HEK293 (cell line): ENCODE measurements around the gene FMN1.

ENCODE experiments used
- CTCF ChIA-PET: fragments of 350-600 bp; formaldehyde crosslinking; extraction: SDS; loops from one replicate; lab custom pipeline; 2021; ENCODE audit warnings: antibody characterized with exemption; lab: Yijun Ruan, JAX
- POLR2A ChIA-PET: fragments of 300-600 bp; formaldehyde crosslinking; extraction: SDS; loops from one replicate; lab custom pipeline; 2020; ENCODE audit warnings: antibody characterized with exemption, inconsistent platforms; lab: Yijun Ruan, JAX
- H3K27ac ChIP-seq: fragments of 200-500 bp; sonication (Bioruptor generic); 2 replicates; pipeline ENCODE4 v1.5.1; 2014; ENCODE audit warnings: low read depth, low read length, control low read depth, inconsistent platforms; ENCODE audit errors: extremely low read depth
- H3K36me3 ChIP-seq, 2 experiments: fragments of 200-500 bp in 1 of 2; sonication (Bioruptor generic) in 1 of 2; 1 replicate in 1 of 2; 2 replicates in 1 of 2; pipeline ENCODE4 v1.5.1; 2014 to 2017; ENCODE audit warnings: inconsistent platforms in 2 of 2, low read length in 2 of 2; ENCODE audit not compliant: control insufficient read depth in 2 of 2, insufficient read depth in 1 of 2
- H3K4me1 ChIP-seq: fragments of 200-500 bp; sonication (Bioruptor generic); 2 replicates; pipeline ENCODE4 v1.5.1; 2014; ENCODE audit warnings: mild to moderate bottlenecking, low read length, inconsistent platforms; ENCODE audit not compliant: control insufficient read depth, insufficient read depth
- H3K4me3 ChIP-seq: 2 replicates; pipeline ENCODE4 v1.5.1; 2011; ENCODE audit warnings: low read depth, mild to moderate bottlenecking, control low read depth, low read length, moderate library complexity
- H3K9me3 ChIP-seq: fragments of 200-500 bp; sonication (Bioruptor generic); 2 replicates; pipeline ENCODE4 v1.5.1; 2014; ENCODE audit warnings: low read depth, low read length, inconsistent platforms; ENCODE audit not compliant: control insufficient read depth, insufficient read depth
- ATF2 ChIP-seq: fragments of 450-650 bp; formaldehyde crosslinking; IDR thresholded peaks from 2 replicates; pipeline ENCODE4 v1.5.1; 2016; ENCODE audit warnings: missing biosample characterization, missing genetic modification characterization, low read depth
- BCL6B ChIP-seq: fragments of 450-650 bp; formaldehyde crosslinking; IDR thresholded peaks from 2 replicates; pipeline ENCODE4 v1.5.1; 2017; ENCODE audit warnings: missing biosample characterization, missing genetic modification characterization
- GLI2 ChIP-seq: fragments of 450-650 bp; formaldehyde crosslinking; IDR thresholded peaks from 2 replicates; pipeline ENCODE4; 2017; ENCODE audit warnings: missing biosample characterization, missing genetic modification characterization, low read depth, borderline replicate concordance
- HOXA7 ChIP-seq: sonication (generic); formaldehyde crosslinking; IDR thresholded peaks from 2 replicates; pipeline ENCODE4 v1.8.1; 2022; ENCODE audit warnings: missing genetic modification reagents, borderline replicate concordance
- MYNN ChIP-seq: fragments of 450-650 bp; formaldehyde crosslinking; IDR thresholded peaks from 2 replicates; pipeline ENCODE4 v1.5.1; 2016; ENCODE audit warnings: missing biosample characterization, missing genetic modification characterization, borderline replicate concordance
- TCF7L2 ChIP-seq: IDR thresholded peaks from 2 replicates; pipeline ENCODE4 v1.6.1; 2011; ENCODE audit warnings: low read depth, mild to moderate bottlenecking, inconsistent platforms, low read length, moderate library complexity, borderline replicate concordance
- ZBTB1 ChIP-seq: fragments of 450-650 bp; formaldehyde crosslinking; IDR thresholded peaks from 2 replicates; pipeline ENCODE4 v1.5.1; 2016; ENCODE audit warnings: missing biosample characterization, missing genetic modification characterization
- ZBTB11 ChIP-seq: fragments of 450-650 bp; formaldehyde crosslinking; conservative IDR thresholded peaks from 2 replicates; pipeline ENCODE4 v1.5.1; 2016; ENCODE audit warnings: low read depth, missing biosample characterization, missing genetic modification characterization
- ZBTB20 ChIP-seq: fragments of 450-650 bp; formaldehyde crosslinking; IDR thresholded peaks from 2 replicates; pipeline ENCODE4 v1.5.1; 2016; ENCODE audit warnings: missing biosample characterization, missing genetic modification characterization
- ZBTB7A ChIP-seq: fragments of 450-650 bp; formaldehyde crosslinking; IDR thresholded peaks from 2 replicates; pipeline ENCODE4 v1.5.1; 2016; ENCODE audit warnings: low read depth, missing biosample characterization, missing genetic modification characterization
- ZIC2 ChIP-seq: fragments of 450-650 bp; formaldehyde crosslinking; IDR thresholded peaks from 2 replicates; pipeline ENCODE4 v1.5.1; 2016; ENCODE audit warnings: missing biosample characterization, missing genetic modification characterization
- ZNF155 ChIP-seq: fragments of 450-650 bp; formaldehyde crosslinking; IDR thresholded peaks from 2 replicates; pipeline ENCODE4 v1.5.1; 2016; ENCODE audit warnings: missing biosample characterization, missing genetic modification characterization
- ZNF18 ChIP-seq: fragments of 450-650 bp; formaldehyde crosslinking; IDR thresholded peaks from 2 replicates; pipeline ENCODE4 v1.5.1; 2016; ENCODE audit warnings: missing biosample characterization, missing genetic modification characterization
- ZNF2 ChIP-seq: fragments of 450-650 bp; formaldehyde crosslinking; IDR thresholded peaks from 2 replicates; pipeline ENCODE4 v1.5.1; 2016; ENCODE audit warnings: missing biosample characterization, missing genetic modification characterization
- ZNF354C ChIP-seq: fragments of 450-650 bp; formaldehyde crosslinking; IDR thresholded peaks from 2 replicates; pipeline ENCODE4 v1.5.1; 2016; ENCODE audit warnings: missing biosample characterization, missing genetic modification characterization, low read depth, borderline replicate concordance
- ZNF37A ChIP-seq: fragments of 450-650 bp; IDR thresholded peaks from 2 replicates; pipeline ENCODE4 v1.5.1; 2018; ENCODE audit warnings: missing biosample characterization, missing genetic modification characterization
- ZNF394 ChIP-seq: fragments of 450-650 bp; formaldehyde crosslinking; IDR thresholded peaks from 2 replicates; pipeline ENCODE4 v1.5.1; 2016; ENCODE audit warnings: missing biosample characterization, missing genetic modification characterization, mild to moderate bottlenecking, moderate library complexity, borderline replicate concordance
- ZNF433 ChIP-seq: fragments of 450-650 bp; formaldehyde crosslinking; IDR thresholded peaks from 2 replicates; pipeline ENCODE4 v1.5.1; 2016; ENCODE audit warnings: missing biosample characterization, missing genetic modification characterization, low read depth
- ZNF449 ChIP-seq: fragments of 450-650 bp; formaldehyde crosslinking; IDR thresholded peaks from 2 replicates; pipeline ENCODE4 v1.5.1; 2017; ENCODE audit warnings: missing biosample characterization, mild to moderate bottlenecking, missing genetic modification characterization, moderate library complexity
- ZNF48 ChIP-seq: fragments of 450-650 bp; formaldehyde crosslinking; IDR thresholded peaks from 2 replicates; pipeline ENCODE4 v1.5.1; 2016; ENCODE audit warnings: missing biosample characterization, missing genetic modification characterization
- ZNF701 ChIP-seq: fragments of 450-650 bp; formaldehyde crosslinking; IDR thresholded peaks from 2 replicates; pipeline ENCODE4 v1.5.1; 2016; ENCODE audit warnings: missing biosample characterization, missing genetic modification characterization
- ZNF747 ChIP-seq: fragments of 450-650 bp; formaldehyde crosslinking; IDR thresholded peaks from 2 replicates; pipeline ENCODE4 v1.5.1; 2016; ENCODE audit warnings: missing biosample characterization, missing genetic modification characterization
- ZNF785 ChIP-seq: fragments of 450-650 bp; formaldehyde crosslinking; IDR thresholded peaks from 2 replicates; pipeline ENCODE4 v1.5.1; 2016; ENCODE audit warnings: missing biosample characterization, missing genetic modification characterization
- ZNF830 ChIP-seq: fragments of 450-650 bp; IDR thresholded peaks from 2 replicates; pipeline ENCODE4 v1.5.0; 2018; ENCODE audit warnings: missing biosample characterization, missing genetic modification characterization, low read depth, mild to moderate bottlenecking, moderate library complexity
- ZSCAN16 ChIP-seq: fragments of 450-650 bp; formaldehyde crosslinking; IDR thresholded peaks from 2 replicates; pipeline ENCODE4 v1.5.1; 2016; ENCODE audit warnings: missing biosample characterization, missing genetic modification characterization

The FMN1 gene

GRCh38 chr15:33188641-33189257, 5.8 kb downstream of the FMN1 start:
- TF ChIP-seq ZBTB20, result no peak
- TF ChIP-seq MYNN (tag by site-specific recombination), result no peak
- no peak for TF ChIP-seq ATF2 (tag by site-specific recombination)
- no peak for TF ChIP-seq ZNF449 (tag by site-specific recombination)
- no peak for TF ChIP-seq HOXA7
- TF ChIP-seq ZNF394, result no peak
- no peak for TF ChIP-seq ZBTB7A (tag by site-specific recombination)
- TF ChIP-seq ZNF433 (tag by site-specific recombination), result no peak
- no peak for TF ChIP-seq ZNF830 (tag by site-specific recombination)
- TF ChIP-seq TCF7L2, result no peak
- no peak for TF ChIP-seq BCL6B (tag by site-specific recombination)
- no peak for TF ChIP-seq GLI2 (tag by site-specific recombination)
- no peak for TF ChIP-seq ZBTB1
- TF ChIP-seq, all 188 proteins: peak for 0
- Histone ChIP-seq H3K36me3 (no peaks in the 10 kb centered on the region), H3K4me1 (no peaks in the 10 kb centered on the region), H3K9me3 (no peaks in the 10 kb centered on the region), H3K27ac (no peak overlapping the region), H3K4me3 (no peak overlapping the region)
- ChIA-PET CTCF (interaction anchor here (0.7 to 0.9 kb wide), 2 partner anchors 13 to 97 kb away, joined by 3 to 5 read pairs; no protein-coding TSS in a partner anchor), POLR2A (no interaction called here)

- H3K27ac ChIP-seq, result no peak overlapping the region
- ChIA-PET POLR2A (no interaction called here), CTCF (interaction anchor here (0.7 to 0.9 kb wide), 2 partner anchors 14 to 98 kb away, joined by 3 to 5 read pairs; no protein-coding TSS in a partner anchor)
- H3K36me3 ChIP-seq, result no peaks in the 10 kb centered on the region
- no peaks in the 10 kb centered on the region for H3K9me3 ChIP-seq
- H3K4me1 ChIP-seq, result no peaks in the 10 kb centered on the region
- no peak overlapping the region for H3K4me3 ChIP-seq
- TF ChIP-seq ZNF155 (no peak), ZNF785 (tag by site-specific recombination) (no peak), ZBTB11 (no peak), ZNF2 (tag by site-specific recombination) (no peak), ZNF37A (tag by site-specific recombination) (no peak), ZNF18 (tag by site-specific recombination) (no peak), ZNF354C (tag by site-specific recombination) (no peak), ZNF48 (tag by site-specific recombination) (no peak), ZIC2 (tag by site-specific recombination) (no peak), ZSCAN16 (tag by site-specific recombination) (no peak), ZBTB20 (no peak), ZNF747 (tag by site-specific recombination) (no peak), ZNF701 (no peak)
These were observed 6.4 kb downstream of the FMN1 start for GRCh38 chr15:33188159-33188558.
